Measurements from ENCODE around the gene AMN. TPM values are rescaled to one million over a fixed set of nuclear protein-coding genes. Genes with fewer than 3 reads are reported as not detected.

Gene AMN
- total and polyA plus RNA-seq, 9 of the 15 experiments (the other 6 are each of a cell fraction or from before 2014, with no cell fraction given): 0.04 to 0.14 TPM; not detected in 7

DNA sequence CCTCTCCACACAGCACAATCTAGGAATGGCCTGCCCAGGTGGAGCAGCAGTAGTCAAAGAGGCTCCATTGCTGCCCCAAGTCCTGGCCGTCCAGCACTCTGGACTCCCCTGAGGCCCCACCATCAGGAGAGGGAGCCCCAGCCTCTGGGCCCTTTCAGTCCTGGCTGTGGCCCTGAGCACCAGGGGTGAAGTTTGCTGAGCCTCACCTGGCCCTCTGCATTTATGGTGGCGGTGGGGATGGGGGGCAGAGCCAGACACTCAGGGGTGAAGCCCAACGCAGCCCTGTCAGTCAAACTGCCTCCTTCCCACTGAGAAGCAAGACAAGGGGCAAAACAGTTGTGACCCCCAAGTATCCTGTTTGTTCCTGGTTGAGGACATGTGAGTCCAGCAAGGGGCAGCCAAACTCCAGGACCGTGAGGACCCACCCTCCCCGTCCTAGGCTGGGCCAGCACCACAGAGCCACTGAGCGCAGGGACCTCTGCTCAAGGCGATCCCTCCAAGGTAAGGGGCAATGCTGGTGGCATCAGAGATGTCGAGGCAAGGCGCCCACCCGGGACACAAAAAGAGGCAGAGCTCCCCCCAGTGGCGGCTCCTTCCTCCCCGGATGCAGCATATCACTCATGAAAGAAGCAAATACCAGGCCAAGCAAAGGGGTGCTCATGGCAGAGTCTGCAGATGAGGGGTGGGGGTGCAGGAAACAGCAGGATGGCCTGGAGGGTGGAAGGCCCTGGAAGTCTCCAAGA is 4.8 kb upstream of the AMN start:
- Histone ChIP-seq H3K36me3 (ENCODE audit: control insufficient read depth, insufficient read depth, low read length) (no peaks in the 10 kb centered on the region), H3K4me1 (replicated peaks in 1 of 2; ENCODE audit: control insufficient read depth in 2 of 2, insufficient read depth in 2 of 2, low read length in 2 of 2) (peaks cover 0 to 16% of the 10 kb centered on the region in 2 experiments; a peak in 2 of 5 replicates), H3K9ac (ENCODE audit: insufficient read depth in 1 of 2, low read depth in 2 of 2, low read length in 2 of 2) (no peak overlapping the region), H3K79me2 (ENCODE audit: control insufficient read depth, insufficient read depth, low read length) (no peaks in the 10 kb centered on the region), H3K4me3 (no peak overlapping the region), H3K4me2 (ENCODE audit: insufficient read depth, low read length) (peak overlapping the region; percentile 25; the same call in 1 of the 2 replicates), H3K27me3 (ENCODE audit: control insufficient read depth in 2 of 2, insufficient read depth in 2 of 2, low read length in 2 of 2) (peaks cover 0 to 8% of the 10 kb centered on the region in 2 experiments; a peak in 1 of 5 replicates), H3K9me3 (replicated peaks; ENCODE audit: control insufficient read depth, insufficient read depth, low read depth, low read length) (no peaks in the 10 kb centered on the region), H2AFZ (ENCODE audit: low read depth, low read length) (no peak overlapping the region), H4K20me1 (replicated peaks; ENCODE audit: control insufficient read depth, insufficient read depth, low read length) (no peaks in the 10 kb centered on the region; the same call in 1 of the 2 replicates), H3K27ac (ENCODE audit: extremely low read depth, low read depth, low read length) (no peak overlapping the region), H3K9me1 (ENCODE audit: control insufficient read depth, insufficient read depth, low read length) (no peaks in the 10 kb centered on the region)
- no TSS peak for BruUV-seq (replicated peaks)
- in situ Hi-C loops (cut with MboI): loop anchor here (10.0 to 25.0 kb wide), 2 partner anchors 405 to 483 kb away; partner anchors contain the start of gene ANKRD9
- intact Hi-C loops (cut with micrococcal nuclease): loop anchor here (2.0 to 5.0 kb wide), 4 partner anchors 143 to 480 kb away; no protein-coding TSS in a partner anchor
- CTCF ChIA-PET (ENCODE audit: low intra/inter-chr PET ratio): interaction anchor here (0.5 to 1.7 kb wide), 2 partner anchors 152 to 223 kb away, joined by 3 to 8 read pairs; no protein-coding TSS in a partner anchor
- 22% methylated on average over 8 of the region's 12 CpGs for WGBS (ENCODE audit: insufficient coverage, low coverage, missing lambda C conversion rate)
- no peak for FAIRE-seq
- peak; percentile 55 to 72 (median 58) for DNase-seq (ENCODE audit: extremely low read depth in 1 of 4, low spot score in 3 of 4)
- peak; percentile 72 for ATAC-seq
- POLR2A ChIA-PET: interaction anchor here (0.8 kb wide), 1 partner anchor 694 kb away, joined by 3 read pairs; no protein-coding TSS in a partner anchor
- TF ChIP-seq, protein P1, sequence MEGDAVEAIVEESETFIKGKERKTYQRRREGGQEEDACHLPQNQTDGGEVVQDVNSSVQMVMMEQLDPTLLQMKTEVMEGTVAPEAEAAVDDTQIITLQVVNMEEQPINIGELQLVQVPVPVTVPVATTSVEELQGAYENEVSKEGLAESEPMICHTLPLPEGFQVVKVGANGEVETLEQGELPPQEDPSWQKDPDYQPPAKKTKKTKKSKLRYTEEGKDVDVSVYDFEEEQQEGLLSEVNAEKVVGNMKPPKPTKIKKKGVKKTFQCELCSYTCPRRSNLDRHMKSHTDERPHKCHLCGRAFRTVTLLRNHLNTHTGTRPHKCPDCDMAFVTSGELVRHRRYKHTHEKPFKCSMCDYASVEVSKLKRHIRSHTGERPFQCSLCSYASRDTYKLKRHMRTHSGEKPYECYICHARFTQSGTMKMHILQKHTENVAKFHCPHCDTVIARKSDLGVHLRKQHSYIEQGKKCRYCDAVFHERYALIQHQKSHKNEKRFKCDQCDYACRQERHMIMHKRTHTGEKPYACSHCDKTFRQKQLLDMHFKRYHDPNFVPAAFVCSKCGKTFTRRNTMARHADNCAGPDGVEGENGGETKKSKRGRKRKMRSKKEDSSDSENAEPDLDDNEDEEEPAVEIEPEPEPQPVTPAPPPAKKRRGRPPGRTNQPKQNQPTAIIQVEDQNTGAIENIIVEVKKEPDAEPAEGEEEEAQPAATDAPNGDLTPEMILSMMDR (IDR thresholded peaks at IDR 0.05 in 2 of 3, conservative IDR thresholded peaks at IDR 0.05 in 1 of 3; ENCODE audit: insufficient read depth in 2 of 3, low read depth in 1 of 3, low read length in 3 of 3): peak; percentile 68 to 81 (median 69)
- TF ChIP-seq RAD21 (CRISPR knock-in tag; conservative IDR thresholded peaks at IDR 0.05 in 1 of 2, IDR thresholded peaks at IDR 0.05 in 1 of 2): peak; percentile 48 to 82
- TF ChIP-seq RB1 (IDR thresholded peaks at IDR 0.05; ENCODE audit: low read depth): 0 out of 2 replicates have a peak, but pooled peaks have one; percentile 22
- TF ChIP-seq, protein P2, sequence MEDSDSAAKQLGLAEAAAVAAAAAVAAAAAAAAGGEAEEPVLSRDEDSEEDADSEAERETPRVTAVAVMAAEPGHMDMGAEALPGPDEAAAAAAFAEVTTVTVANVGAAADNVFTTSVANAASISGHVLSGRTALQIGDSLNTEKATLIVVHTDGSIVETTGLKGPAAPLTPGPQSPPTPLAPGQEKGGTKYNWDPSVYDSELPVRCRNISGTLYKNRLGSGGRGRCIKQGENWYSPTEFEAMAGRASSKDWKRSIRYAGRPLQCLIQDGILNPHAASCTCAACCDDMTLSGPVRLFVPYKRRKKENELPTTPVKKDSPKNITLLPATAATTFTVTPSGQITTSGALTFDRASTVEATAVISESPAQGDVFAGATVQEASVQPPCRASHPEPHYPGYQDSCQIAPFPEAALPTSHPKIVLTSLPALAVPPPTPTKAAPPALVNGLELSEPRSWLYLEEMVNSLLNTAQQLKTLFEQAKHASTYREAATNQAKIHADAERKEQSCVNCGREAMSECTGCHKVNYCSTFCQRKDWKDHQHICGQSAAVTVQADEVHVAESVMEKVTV (CRISPR knock-in tag; IDR thresholded peaks at IDR 0.05): peak; percentile 14; the same call in 1 of the 2 replicates
- TF ChIP-seq SMC3 (conservative IDR thresholded peaks at IDR 0.05; ENCODE audit: insufficient read depth, low read depth, low read length): peak; percentile 76
- TF ChIP-seq ETV1 (tag; conservative IDR thresholded peaks at IDR 0.05; ENCODE audit: low read depth): 0 out of 2 replicates have a peak, but pooled peaks have one; percentile 36
- TF ChIP-seq HMG20A (CRISPR knock-in tag; conservative IDR thresholded peaks at IDR 0.05): no peak
